Daoy (cell line): ENCODE results near the gene TSPEAR. TPM values are rescaled to one million over a fixed set of nuclear protein-coding genes. Genes with fewer than 3 reads are reported as not detected.
A peak's percentile ranks its signal among the peaks of the same experiment; 100 is the strongest.

ENCODE experiments used
- DNase-seq: peaks from one replicate; pipeline ENCODE4 v3.0.0-alpha.2; 2015; ENCODE audit warnings: low read depth
- total RNA-seq: library from RNA; depleted of rRNA; stranded (reverse); fragments of >200 nt; shearing (Covaris generic); gene quantifications from 2 replicates; pipeline ENCODE4 v1.2.3, GENCODE V29; 2014

TSPEAR gene
- total RNA-seq, 1 experiment from 2014 or later, result not detected

GRCh38 chr21:44528634-44528995 lies 182.8 kb downstream of the TSPEAR start:
- DNase-seq, result no peak

GRCh38 chr21:44527983-44528633 lies 183.3 kb downstream of the TSPEAR start:
- DNase-seq, result no peak

DNA sequence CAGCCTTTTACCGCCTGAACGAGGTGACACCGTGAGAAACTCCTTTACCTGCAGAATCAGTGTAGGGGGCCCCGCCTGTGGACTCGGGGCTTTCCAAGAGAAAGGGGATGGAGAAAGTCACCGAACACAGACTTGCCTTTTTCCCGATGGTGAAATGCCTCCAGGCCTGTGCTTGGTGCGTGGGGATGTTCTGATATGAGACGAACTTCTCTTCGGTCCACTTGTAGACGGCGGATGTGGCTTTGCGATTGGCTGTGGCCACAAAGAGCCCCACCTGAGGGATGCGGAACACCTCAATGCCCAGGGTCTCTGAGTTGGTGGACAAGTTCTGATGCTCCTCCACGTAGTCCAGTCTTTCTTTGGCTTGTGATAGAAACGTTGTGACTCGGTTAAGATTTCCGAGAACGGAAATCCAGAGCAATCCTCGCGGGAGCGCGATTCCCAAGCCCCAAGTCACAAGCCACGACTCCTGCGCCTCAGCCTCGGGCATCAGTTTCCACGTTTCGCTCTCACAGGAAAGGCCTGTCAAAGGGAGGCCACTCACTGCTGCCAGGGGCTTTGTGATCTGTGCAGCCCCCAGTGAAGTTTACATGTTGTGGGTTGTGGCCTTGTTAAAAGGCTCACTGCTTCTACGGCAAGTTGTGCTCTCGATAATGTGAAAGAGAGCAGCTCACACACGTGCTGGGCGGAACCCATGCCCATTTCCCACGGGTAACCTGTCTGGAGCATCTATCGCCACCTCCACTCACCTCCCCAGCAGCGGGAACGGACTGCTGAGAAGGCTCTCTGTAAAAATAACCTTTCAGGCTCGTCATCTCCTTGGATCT lies 184.0 kb downstream of the TSPEAR start:
- DNase-seq, result no peak

DNA sequence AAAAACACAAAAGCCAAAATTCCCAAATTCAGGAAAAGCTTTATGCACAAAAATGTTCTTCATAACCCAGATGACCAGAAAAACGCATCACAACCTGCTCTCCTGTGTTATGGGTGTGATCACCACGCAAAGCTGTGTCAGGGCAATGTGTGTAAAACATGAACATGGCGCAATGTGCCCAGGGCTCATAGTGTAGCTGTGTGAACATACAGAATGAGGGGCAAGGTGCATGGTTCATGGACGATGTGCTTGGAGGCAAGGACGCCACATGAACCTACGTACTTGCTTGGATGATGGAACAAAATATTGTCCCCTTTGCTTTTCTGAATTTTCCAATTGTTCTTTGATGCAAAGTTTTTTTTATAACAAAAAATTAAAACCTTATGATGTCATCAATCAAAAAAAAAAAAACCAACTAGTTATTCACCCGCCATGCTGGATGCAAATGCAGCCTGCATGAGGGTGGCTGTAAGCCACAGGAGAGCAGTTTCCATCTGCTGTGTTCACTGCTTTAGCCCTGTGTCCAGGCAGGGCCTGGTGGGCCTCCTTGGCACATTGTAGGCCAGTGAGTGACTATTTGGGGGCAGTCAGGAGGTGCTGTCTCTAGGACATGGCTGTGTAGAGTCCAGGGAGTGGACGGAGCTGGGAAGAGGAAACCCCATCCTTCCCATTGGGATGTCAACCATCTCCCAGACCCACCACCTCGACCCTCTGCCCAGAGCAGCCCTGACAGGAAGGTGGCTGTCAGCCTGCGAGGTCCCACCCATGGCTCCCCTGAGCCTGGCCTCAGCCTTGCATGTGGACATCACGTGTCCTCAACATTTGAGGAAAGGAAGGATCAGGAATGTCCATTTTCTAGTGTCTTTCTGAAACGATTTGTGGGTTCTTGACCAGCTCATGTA lies 185.0 kb downstream of the TSPEAR start:
- DNase-seq, result no peak

- DNase-seq, result no peak
These were observed 185.8 kb downstream of the TSPEAR start for GRCh38 chr21:44525391-44526095.

DNA sequence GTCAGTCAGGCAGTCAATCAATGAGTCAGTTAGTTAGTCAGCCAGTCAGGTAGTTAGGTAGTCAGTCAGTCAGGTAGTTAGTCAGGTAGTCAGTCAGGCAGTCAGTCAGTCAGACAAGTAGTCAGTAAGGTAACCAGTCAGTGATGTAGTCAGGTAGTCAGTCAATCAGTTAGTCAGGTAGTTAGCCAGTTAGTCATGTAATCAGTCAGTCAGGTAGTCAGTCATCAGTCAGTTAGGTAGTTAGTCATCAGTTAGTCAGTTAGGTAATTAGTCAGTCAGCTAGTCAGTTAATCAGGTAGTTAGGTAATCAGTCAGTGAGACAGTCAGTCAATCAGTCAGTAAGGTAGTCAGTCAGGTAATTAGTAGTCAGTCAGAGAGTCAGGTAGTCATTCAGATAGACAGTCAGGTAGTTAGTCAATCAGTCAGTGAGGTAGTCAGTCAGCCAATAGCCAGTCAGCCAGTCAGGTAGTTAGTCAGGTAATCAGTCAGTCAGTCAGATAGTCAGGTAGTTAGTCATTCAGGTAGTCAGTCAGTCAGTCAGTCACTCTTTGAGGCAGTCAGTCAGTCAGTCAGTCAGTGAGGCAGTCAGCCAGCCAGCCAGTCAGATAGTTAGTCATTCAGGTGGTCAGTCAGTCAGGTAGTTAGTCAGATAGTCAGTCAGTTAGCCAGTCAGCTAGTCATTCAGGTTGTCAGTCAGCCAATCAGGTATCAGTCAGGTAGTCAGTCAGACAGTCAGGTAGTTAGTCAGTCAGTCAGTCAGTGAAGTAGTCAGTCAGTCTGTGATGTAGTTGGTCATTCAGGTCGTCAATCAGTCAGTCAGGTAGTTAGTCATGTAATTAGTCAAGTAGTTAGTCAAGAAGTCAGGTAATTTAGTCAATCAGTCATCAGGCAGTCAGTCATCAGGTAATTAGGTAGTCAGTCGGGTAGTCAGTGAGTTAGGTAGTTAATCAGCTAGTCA lies 186.7 kb downstream of the TSPEAR start:
- no peak for DNase-seq

DNA sequence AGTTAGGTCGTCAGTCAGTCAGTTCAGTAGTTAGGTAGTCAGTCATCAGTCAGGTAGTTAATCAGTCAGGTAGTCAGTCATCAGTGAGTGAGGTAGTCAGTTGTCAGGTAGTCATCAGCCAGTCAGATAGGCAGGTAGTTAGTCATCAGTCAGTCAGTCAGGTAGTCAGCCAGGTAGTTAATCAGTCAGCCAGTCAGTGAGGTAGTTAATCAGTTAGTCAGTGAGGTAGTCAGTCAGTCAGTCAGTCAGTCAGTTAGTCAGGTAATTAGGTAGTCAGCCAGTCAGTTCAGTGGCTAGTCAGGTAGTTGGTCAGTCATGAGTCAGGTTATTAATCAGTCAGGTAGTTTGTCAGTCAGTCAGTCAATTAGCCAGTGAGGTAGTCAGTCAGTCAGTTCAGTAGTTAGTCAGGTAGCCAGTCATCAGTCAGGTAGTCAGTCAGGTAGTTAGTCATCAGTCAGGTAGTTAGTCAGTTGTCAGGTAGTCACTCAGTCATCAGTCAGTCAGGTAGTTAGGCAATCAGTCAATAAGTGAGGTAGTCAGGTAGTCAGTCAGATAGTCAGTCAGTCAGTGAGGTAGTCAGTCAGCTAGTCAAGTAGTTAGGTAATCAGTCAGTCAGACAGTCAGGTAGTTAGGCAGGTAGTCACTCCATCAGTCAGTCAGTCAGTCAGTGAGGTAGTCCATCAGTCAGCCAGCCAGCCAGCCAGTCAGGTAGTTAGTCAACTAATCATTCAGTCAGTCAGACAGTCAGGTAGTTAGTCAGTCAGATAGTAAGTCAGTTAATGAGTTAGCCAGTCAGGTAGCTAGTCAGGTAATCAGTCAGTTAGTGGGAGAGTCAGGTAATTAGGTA lies 187.6 kb downstream of the TSPEAR start:
- DNase-seq, result no peak

DNA sequence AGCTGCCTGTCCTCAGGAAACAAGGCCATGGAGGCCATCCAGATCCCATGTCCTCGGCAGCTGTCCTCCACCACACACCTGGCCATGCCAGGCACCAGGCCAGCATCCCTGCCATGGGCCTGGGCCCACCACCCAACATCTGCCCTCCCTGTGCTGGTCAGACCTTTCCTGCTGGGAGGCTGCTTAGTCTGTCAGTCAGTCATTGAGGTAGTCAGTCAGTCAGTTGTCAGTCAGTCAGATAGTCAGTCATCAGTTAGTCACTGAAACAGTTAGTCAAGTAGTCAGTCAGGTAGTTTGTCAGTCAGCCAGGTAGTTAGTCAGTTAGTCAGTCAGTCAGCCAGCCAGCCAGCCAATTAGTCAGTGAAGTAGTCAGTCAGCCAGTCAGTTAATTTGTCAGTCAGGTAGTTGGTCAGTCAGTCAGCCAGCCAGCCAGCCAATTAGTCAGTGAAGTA lies 188.6 kb downstream of the TSPEAR start:
- DNase-seq, result no peak

DNA sequence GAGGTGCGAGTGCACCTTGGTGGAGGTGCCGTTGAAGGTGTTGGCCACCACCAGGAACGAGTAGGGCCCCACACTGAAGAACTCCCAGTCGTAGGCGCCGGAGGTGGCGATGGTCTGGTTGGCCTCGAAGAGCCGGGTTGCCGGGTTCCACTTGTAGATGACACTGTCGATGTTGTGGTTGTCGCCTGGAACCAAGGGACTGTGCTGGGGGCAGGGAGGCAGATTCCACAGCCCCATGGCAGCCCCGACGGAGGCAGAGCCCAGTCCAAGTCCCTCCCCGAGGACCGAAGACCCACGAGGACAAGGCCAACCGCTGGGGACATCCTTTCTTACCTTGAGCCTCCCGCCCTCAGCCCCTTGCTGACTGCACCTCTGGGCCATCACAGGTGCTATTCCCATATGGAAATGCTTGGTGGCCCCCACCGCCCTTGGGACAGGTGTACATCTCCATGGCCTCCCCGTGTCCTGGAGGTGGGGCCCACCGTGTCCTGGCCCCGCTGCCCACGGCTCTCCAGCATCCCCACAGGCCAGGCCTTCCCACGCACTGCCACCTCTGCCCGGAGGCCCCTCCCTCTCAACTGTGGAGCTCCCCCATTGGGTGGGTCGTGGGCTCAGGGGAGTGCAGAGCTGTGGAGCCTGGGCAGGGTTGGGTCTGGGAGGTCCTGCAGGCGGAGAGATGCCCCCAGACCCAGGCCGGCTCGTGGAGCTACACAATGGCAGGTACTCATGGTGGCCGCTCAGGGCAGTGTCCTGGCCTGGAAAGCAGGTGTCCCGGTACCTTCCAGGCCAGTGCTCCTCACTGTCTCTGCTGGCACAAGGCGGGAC lies 189.2 kb downstream of the TSPEAR start:
- DNase-seq, result no peak

DNA sequence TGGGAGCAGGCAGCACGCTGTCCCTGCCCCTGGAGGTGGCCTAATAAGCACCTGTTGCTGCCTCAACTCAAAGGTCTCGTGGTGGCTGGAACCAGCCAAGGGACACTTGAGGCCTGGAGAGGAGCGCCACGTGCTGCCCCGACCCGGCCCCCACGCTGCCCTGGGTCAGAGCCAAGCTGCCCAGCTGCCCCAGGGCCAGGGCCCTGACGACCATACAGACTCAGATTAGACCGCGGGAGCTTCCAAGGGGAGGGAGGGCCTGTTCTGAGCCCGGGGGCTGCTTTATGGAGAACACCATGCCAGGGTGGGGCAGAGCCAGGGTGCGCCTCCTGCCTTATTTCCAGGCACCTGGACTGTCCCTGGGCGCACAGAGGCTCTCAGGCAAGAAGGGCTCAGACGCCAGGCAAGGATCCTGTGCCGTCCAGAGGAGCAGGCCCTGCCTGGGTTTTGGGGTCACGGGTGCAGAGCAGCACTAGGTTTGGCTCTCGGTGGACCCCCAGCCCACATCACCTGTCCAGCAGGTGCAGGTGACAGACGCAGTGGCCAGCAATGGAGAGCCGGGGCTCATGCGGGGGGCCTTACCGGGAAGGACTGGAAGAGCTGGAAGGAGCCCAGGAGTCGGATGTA lies 190.0 kb downstream of the TSPEAR start:
- DNase-seq, result no peak

GRCh38 chr21:44520326-44521300 lies 190.8 kb downstream of the TSPEAR start:
- no peak for DNase-seq

GRCh38 chr21:44519346-44520325 lies 191.7 kb downstream of the TSPEAR start:
- DNase-seq, result no peak

DNA sequence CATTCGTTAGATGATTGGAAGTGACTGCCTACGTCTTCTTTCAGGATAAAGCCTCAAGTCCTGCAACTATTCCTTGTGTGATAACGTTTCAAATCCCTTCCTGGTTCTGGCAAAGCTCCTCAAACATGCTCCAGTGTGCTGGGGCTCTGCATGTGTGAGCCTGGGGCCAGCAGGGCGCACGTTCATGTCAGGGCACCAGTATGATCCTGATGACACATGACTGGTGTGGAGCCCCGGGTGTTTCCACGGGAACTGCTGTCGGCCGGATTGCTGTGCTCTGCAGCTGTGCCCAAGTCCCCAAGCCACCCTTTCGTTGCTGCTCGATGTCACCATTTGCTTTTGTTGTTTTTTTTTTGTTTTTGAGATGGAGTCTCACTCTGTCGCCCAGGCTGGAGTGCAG lies 192.7 kb downstream of the TSPEAR start:
- DNase-seq, result no peak

DNA sequence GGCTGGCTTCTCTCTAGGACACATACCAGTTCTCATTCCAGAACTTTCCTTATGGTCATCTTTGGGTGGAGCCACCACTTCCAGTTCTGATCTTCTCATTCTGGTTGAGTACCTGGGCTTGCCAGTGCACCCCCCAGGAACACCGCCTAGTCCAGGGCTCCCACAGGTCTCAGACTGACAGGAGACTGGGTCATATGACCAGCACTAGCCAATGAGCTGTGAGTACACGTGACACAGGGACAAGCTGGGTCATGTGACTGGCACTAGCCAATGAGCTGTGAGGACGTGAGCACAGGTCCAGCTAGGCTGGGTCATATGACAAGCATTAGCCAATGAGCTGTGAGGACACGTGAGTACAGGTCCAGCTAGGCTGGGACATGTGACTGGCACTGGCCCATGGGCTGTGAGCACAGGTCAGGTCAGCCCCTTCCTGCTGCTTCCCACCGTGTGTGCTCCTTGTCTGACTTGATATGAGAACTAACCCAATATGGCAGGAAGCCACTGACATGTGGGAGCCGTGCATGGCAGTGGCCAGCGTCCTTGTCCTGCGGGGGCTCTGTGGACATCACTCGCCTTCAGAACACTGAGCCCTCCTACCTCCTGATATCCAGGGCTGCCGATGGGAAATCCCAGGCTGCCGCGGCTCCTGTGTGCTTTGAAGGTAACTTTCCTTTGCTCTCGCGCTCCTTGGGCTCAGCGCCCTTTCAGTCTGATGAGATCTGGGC lies 194.0 kb downstream of the TSPEAR start:
- peak; percentile 85 for DNase-seq

GRCh38 chr21:44516828-44517174 lies 194.6 kb downstream of the TSPEAR start:
- no peak for DNase-seq
